Chondrocyte (in vitro differentiated cells): ENCODE results near the gene GPR161. TPM values are rescaled to one million over a fixed set of nuclear protein-coding genes. Genes with fewer than 3 reads are reported as not detected.

Experiments used
- DNase-seq: peaks from one replicate; pipeline ENCODE4 v3.0.0; 2021; ENCODE audit warnings: mixed read lengths, low spot score
- H3K27ac Mint-ChIP-seq: one replicate; pipeline ENCODE4 v1.8.0; 2021; ENCODE audit warnings: mild to moderate bottlenecking, moderate library complexity, mixed read lengths; ENCODE audit not compliant: unreplicated experiment
- H3K27me3 Mint-ChIP-seq: 2 replicates; pipeline ENCODE4 v1.8.0; 2021; ENCODE audit warnings: low read depth, mixed read lengths
- H3K36me3 Mint-ChIP-seq: 2 replicates; pipeline ENCODE4 v1.8.0; 2021; ENCODE audit warnings: low read depth, mixed read lengths
- H3K4me1 Mint-ChIP-seq: 2 replicates; pipeline ENCODE4 v1.8.0; 2021; ENCODE audit warnings: low read depth, mild to moderate bottlenecking, mixed read lengths
- H3K4me3 Mint-ChIP-seq: one replicate; pipeline ENCODE4 v1.8.0; 2021; ENCODE audit warnings: mild to moderate bottlenecking, moderate library complexity, mixed read lengths; ENCODE audit not compliant: unreplicated experiment
- H3K9me3 Mint-ChIP-seq: 2 replicates; pipeline ENCODE4 v1.8.0; 2021; ENCODE audit warnings: low read depth, mixed read lengths
- CTCF ChIP-seq: fragments of 200-600 bp; sonication (generic); IDR thresholded peaks from 2 replicates; pipeline ENCODE4 v1.5.0; 2021; ENCODE audit warnings: antibody characterized with exemption, mild to moderate bottlenecking, moderate library complexity
- total RNA-seq: library from RNA; stranded (reverse); gene quantifications from 3 replicates; pipeline ENCODE4 v1.2.1, GENCODE V29; 2021

GPR161 gene
- total RNA-seq, 1 donor from 2014 or later = 33.5 TPM

GRCh38 chr1:168100315-168101002, 36.3 kb downstream of the GPR161 start:
- Mint-ChIP-seq H3K9me3 (no peaks in the 10 kb centered on the region), H3K4me3 (no peak overlapping the region)
- no peak for DNase-seq

DNA sequence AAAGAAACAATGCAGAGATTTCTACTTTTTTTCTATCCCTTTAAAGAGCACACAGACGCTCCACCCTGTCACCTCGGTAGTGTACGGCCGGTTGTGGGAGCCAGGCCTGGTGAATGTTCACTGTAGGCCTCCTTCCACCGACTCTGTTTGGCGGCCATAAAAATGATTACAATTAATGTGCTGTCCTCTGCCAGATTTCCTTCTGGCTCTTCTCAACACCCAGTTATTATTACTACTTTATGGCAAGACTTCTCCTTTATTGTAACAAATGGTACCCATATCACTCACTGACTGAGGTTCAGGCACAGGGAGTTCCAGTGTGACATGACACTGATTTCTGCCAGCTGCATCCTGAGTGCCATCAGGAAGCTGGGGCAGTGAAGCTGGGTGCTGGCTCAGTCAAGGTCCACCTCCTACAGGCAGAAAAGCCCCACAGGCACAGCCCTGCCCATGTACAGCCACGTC, 37.4 kb downstream of the GPR161 start:
- TF ChIP-seq CTCF = no peak
- no peaks in the 10 kb centered on the region for H3K27me3 Mint-ChIP-seq
- peaks cover 31% of the 10 kb centered on the region for H3K36me3 Mint-ChIP-seq
- DNase-seq = no peak
- no peak overlapping the region for H3K4me3 Mint-ChIP-seq
- peaks cover 5% of the 10 kb centered on the region for H3K4me1 Mint-ChIP-seq
- no peaks in the 10 kb centered on the region for H3K9me3 Mint-ChIP-seq
- no peak overlapping the region for H3K27ac Mint-ChIP-seq

More at GRCh38 chr1:168100315-168101002, 36.3 kb downstream of the GPR161 start:
- Mint-ChIP-seq H3K27me3 (no peaks in the 10 kb centered on the region), H3K4me1 (peaks cover 5% of the 10 kb centered on the region), H3K36me3 (peaks cover 29% of the 10 kb centered on the region), H3K27ac (no peak overlapping the region)
- no peak for TF ChIP-seq CTCF

GRCh38 chr1:168098534-168099320, 38.0 kb downstream of the GPR161 start:
- no peak overlapping the region for H3K4me3 Mint-ChIP-seq
- peaks cover 5% of the 10 kb centered on the region for H3K4me1 Mint-ChIP-seq
- TF ChIP-seq CTCF = no peak
- H3K36me3 Mint-ChIP-seq = peaks cover 29% of the 10 kb centered on the region
- DNase-seq = no peak
- no peak overlapping the region for H3K27ac Mint-ChIP-seq
- no peaks in the 10 kb centered on the region for H3K27me3 Mint-ChIP-seq
- H3K9me3 Mint-ChIP-seq = no peaks in the 10 kb centered on the region

DNA sequence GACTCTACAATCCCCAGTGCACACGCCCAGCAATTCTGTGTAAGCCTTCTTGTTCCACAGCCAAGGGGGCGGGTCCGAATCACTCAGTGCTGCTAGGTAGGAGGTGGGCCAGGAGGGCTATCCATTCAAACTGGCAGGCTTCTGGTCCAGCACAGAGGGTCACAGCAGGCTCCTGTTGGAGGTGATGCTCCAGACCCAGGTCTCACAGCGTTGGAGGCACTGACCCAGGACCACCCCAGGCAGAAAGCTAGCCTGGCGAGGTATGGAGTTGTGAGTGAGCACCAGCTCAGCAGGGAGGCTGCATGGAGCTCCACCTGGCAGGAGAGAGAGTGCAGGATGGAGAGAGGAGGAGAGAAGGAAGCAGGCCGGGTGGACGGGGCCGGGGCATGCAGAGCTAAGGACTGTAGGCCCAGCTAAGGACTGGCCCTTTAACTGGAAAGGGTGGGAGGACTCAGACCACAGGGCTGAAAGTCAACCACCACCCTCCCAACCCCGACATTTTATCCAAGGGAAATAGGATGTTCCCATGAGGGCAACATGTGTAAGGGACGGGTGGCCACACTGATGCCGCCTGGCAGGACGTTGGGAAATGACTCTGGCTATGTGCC, 38.7 kb downstream of the GPR161 start:
- no peak overlapping the region for H3K4me3 Mint-ChIP-seq
- DNase-seq = no peak
- H3K27ac Mint-ChIP-seq = no peak overlapping the region
- H3K27me3 Mint-ChIP-seq = no peaks in the 10 kb centered on the region
- peaks cover 5% of the 10 kb centered on the region for H3K4me1 Mint-ChIP-seq
- H3K9me3 Mint-ChIP-seq = no peaks in the 10 kb centered on the region
- TF ChIP-seq CTCF = no peak
- H3K36me3 Mint-ChIP-seq = peaks cover 27% of the 10 kb centered on the region
